HepG2 (cell line): ENCODE measurements around the gene DYRK2. TPM values are rescaled to one million over a fixed set of nuclear protein-coding genes. Genes with fewer than 3 reads are reported as not detected.

Experiments used
- ATAC-seq: fragments of 200-7000 bp; cut with Tn5 transposase; 3 replicates; pipeline ENCODE4 v1.9.1; 2020; ENCODE audit warnings: mild to moderate bottlenecking, moderate library complexity
- BruUV-seq: library from RNA; stranded (reverse); fragments of 400-500 nt; replicated peaks from 2 replicates; lab custom pipeline; 2021; lab: Mats Ljungman, UMichigan
- CTCF ChIA-PET: fragments of 300-600 bp; formaldehyde crosslinking; extraction: SDS; loops from one replicate; lab custom pipeline; 2021; ENCODE audit warnings: low total read pairs, inconsistent platforms, low intra/inter-chr PET ratio; lab: Yijun Ruan, JAX
- POLR2A ChIA-PET: fragments of 350-600 bp; sonication (Branson Sonifier 250); formaldehyde crosslinking; loops from one replicate; lab custom pipeline; 2020; ENCODE audit warnings: antibody characterized with exemption, inconsistent platforms; lab: Yijun Ruan, JAX
- DNase-seq: peaks from one replicate; pipeline ENCODE4 v3.0.0-alpha.2; 2015; ENCODE audit warnings: low spot score
- FAIRE-seq: peaks from 3 replicates; lab custom pipeline; 2011; peaks lifted over from hg19 to GRCh38; lab: Jason Lieb, UNC
- H2AFZ ChIP-seq: one replicate; pipeline ENCODE4 v1.6.1; 2011; ENCODE audit warnings: low read length, inconsistent platforms
- H3K27ac ChIP-seq: fragments of 300-600 bp; 3 replicates; pipeline ENCODE4 v1.8.0; 2011; ENCODE audit warnings: mixed run types, mild to moderate bottlenecking, mixed read lengths, low read length, inconsistent platforms; ENCODE audit not compliant: insufficient read depth; ENCODE audit errors: extremely low read length
- H3K27me3 ChIP-seq, 2 experiments: fragments of 200-600 bp in 1 of 2; 2 replicates in 1 of 2; 3 replicates in 1 of 2; pipeline versions ENCODE4 v1.6.0 to v1.8.0; 2011; ENCODE audit warnings: low read length in 2 of 2, mild to moderate bottlenecking in 2 of 2, moderate library complexity in 2 of 2, inconsistent platforms in 1 of 2; ENCODE audit not compliant: insufficient read depth in 2 of 2, control insufficient read depth in 1 of 2
- H3K36me3 ChIP-seq, 2 experiments: fragments of 200-600 bp in 1 of 2; replicated peaks in 1 of 2; 2 replicates in 1 of 2; 3 replicates in 1 of 2; pipeline versions ENCODE4 v1.5.1 to v1.8.0; 2011; ENCODE audit warnings: low read length in 2 of 2, inconsistent platforms in 1 of 2; ENCODE audit not compliant: insufficient read depth in 2 of 2, control insufficient read depth in 1 of 2
- H3K4me1 ChIP-seq: 2 replicates; pipeline ENCODE4 v1.5.1; 2012; ENCODE audit warnings: low read length, inconsistent platforms; ENCODE audit not compliant: insufficient read depth
- H3K4me2 ChIP-seq: 2 replicates; pipeline ENCODE4 v1.6.0; 2011; ENCODE audit warnings: low read depth, low read length, inconsistent platforms
- H3K4me3 ChIP-seq, 3 experiments: fragments of 200-600 bp in 1 of 3; sonication (generic), shearing (Covaris generic) in 1 of 3; replicated peaks in 1 of 3; 2 replicates each; pipeline ENCODE4 v1.5.1; 2011 to 2016; ENCODE audit warnings: low read length in 3 of 3, inconsistent platforms in 2 of 3, low read depth in 2 of 3, mild to moderate bottlenecking in 2 of 3, control low read depth in 1 of 3, mixed read lengths in 1 of 3; ENCODE audit not compliant: insufficient read depth in 1 of 3
- H3K79me2 ChIP-seq: one replicate; pipeline ENCODE4 v1.6.1; 2011; ENCODE audit warnings: low read length, inconsistent platforms; ENCODE audit not compliant: insufficient read depth
- H3K9ac ChIP-seq: 2 replicates; pipeline ENCODE4 v1.6.0; 2011; ENCODE audit warnings: mild to moderate bottlenecking, low read depth, low read length, inconsistent platforms; ENCODE audit not compliant: insufficient read depth
- H3K9me3 ChIP-seq: 2 replicates; pipeline ENCODE4 v1.5.1; 2012; ENCODE audit warnings: mild to moderate bottlenecking, low read length
- H4K20me1 ChIP-seq: 2 replicates; pipeline ENCODE4 v1.6.0; 2011; ENCODE audit warnings: inconsistent platforms, mild to moderate bottlenecking, low read length, moderate library complexity; ENCODE audit not compliant: insufficient read depth
- JUND ChIP-seq: sonication (generic); formaldehyde crosslinking; IDR thresholded peaks from 2 replicates; pipeline ENCODE4 v1.8.0; 2022; ENCODE audit warnings: mild to moderate bottlenecking, missing genetic modification reagents
- ZBTB7A ChIP-seq: sonication (generic); formaldehyde crosslinking; IDR thresholded peaks from 2 replicates; pipeline ENCODE4 v1.8.0; 2022; ENCODE audit warnings: mild to moderate bottlenecking, missing genetic modification reagents
- WGBS: methylation state at CpG from one replicate; pipeline ENCODE4 v1.1.6; 2017; ENCODE audit warnings: low lambda C conversion rate; 5-methylcytosine and 5-hydroxymethylcytosine counted together
- in situ Hi-C: cut with HindIII; loops from 2 replicates; pipeline ENCODE4 v1.10.0; 2017; ENCODE audit warnings: low pct_unique_long_range_greater_than_20kb; ENCODE audit not compliant: extremely low pct_ligation_motif_present
- intact Hi-C: fragments of 100-400 bp; cut with micrococcal nuclease; formaldehyde crosslinking; loops from one replicate; pipeline ENCODE4 v1.10.0; 2022; ENCODE audit not compliant: unreplicated experiment
- polyA plus RNA-seq, 8 experiments: library from polyadenylated mRNA; depleted of rRNA in 3 of 8; stranded (reverse) in 7 of 8; unstranded in 1 of 8; fragments of >200 nt; fragmentation: Illumina TruSeq in 4 of 8; extraction: Trizol in 4 of 8; gene quantifications; 2 replicates each; pipeline versions ENCODE4 v1.2.1 to v1.2.3, GENCODE V29; 2011 to 2016; ENCODE audit warnings: low read depth in 4 of 8, missing spikeins in 1 of 8, mixed read lengths in 1 of 8; ENCODE audit not compliant: insufficient read depth in 1 of 8
- total RNA-seq, 5 experiments: library from RNA; depleted of rRNA; stranded (reverse); fragments of >200 nt; fragmentation: Illumina TruSeq; extraction: Trizol; gene quantifications; 2 replicates each; pipeline ENCODE4 v1.2.3, GENCODE V29; 2016; ENCODE audit warnings: low read depth in 1 of 5
- TF ChIP-seq, protein P1 (sequence below): sonication (generic); formaldehyde crosslinking; IDR thresholded peaks from 2 replicates; pipeline ENCODE4 v1.4.0; 2020; ENCODE audit warnings: mild to moderate bottlenecking, missing genetic modification reagents

Gene DYRK2
- total and polyA plus RNA-seq, 2 of the 13 experiments (the other 11 are each of a cell fraction or from before 2014, with no cell fraction given): 8.2 to 11.5 TPM

DNA sequence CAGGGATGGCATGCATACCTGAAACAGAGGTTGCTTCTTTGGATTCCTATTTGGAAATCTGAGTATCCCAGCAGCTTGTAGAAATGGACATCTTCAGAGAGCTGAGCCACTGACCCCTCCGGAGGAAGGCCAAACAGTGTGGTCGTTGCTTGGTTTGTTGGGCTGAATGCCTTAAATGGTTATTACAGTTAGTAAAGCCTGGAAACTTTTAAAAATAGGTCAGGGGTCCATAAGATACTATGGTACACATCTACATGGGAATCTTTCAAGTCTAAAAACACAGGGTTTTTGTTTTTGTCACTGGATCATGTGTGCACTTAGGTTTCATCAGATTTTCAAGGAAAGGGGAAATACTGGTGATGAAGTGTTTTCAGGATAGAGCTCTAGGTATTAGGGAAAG is 7.7 kb downstream of the DYRK2 start:
- BruUV-seq: no TSS peak
- ChIA-PET CTCF (no interaction called here), POLR2A (no interaction called here)
- in situ Hi-C loops (no loop called here), intact Hi-C loops (no loop called here)
- TF ChIP-seq, protein P1, sequence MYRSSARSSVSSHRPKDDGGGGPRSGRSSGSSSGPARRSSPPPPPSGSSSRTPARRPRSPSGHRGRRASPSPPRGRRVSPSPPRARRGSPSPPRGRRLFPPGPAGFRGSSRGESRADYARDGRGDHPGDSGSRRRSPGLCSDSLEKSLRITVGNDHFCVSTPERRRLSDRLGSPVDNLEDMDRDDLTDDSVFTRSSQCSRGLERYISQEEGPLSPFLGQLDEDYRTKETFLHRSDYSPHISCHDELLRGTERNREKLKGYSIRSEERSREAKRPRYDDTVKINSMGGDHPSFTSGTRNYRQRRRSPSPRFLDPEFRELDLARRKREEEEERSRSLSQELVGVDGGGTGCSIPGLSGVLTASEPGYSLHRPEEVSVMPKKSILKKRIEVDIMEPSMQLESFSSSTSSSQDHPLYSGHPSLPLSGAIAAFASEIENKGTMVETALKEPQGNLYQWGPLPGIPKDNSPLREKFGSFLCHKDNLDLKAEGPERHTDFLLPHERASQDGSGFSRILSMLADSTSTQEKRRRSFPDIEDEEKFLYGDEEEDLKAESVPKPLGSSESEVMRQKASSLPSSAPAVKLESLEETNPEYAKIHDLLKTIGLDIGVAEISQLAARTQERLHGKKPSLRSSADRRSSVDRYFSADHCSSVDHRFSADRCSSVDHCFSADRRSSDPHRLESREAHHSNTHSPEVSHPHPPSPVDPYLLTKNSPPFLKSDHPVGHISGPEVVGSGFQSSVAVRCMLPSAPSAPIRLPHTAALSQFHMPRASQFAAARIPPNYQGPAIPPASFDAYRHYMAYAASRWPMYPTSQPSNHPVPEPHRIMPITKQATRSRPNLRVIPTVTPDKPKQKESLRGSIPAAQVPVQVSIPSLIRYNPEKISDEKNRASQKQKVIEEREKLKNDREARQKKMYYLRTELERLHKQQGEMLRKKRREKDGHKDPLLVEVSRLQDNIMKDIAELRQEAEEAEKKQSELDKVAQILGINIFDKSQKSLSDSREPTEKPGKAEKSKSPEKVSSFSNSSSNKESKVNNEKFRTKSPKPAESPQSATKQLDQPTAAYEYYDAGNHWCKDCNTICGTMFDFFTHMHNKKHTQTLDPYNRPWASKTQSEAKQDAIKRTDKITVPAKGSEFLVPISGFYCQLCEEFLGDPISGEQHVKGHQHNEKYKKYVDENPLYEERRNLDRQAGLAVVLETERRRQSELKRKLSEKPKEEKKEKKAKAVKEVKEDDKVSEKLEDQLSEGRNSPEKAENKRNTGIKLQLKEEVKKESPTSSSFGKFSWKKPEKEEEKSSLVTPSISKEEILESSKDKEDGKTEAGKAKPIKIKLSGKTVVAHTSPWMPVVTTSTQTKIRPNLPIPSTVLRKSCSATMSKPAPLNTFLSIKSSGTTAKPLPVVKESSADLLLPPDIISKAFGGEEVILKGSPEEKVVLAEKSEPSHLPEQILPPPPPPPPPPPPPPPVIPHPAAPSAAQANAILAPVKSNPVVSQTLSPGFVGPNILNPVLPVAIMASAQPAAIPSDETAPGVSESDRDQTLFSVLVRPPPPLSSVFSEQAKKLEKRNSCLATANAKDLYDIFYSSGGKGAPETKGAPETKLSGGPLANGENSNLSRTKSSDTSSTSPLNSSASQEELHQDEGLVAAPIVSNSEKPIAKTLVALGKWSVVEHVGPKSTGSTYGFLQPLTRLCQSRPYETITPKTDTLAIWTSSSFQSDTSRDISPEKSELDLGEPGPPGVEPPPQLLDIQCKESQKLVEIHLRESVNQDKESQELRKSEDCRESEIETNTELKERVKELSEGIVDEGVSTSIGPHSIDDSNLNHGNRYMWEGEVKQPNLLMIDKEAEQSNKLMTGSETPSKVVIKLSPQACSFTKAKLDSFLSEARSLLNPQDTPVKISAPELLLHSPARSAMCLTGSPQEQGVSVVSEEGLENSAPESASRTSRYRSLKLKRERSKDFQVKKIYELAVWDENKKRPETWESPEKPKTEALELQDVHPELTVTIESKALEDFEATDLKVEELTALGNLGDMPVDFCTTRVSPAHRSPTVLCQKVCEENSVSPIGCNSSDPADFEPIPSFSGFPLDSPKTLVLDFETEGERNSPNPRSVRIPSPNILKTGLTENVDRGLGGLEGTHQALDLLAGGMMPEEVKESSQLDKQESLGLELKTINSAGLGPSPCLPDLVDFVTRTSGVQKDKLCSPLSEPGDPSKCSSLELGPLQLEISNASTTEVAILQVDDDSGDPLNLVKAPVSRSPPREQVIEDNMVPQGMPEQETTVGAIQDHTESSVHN (CRISPR knock-in tag): no peak
- TF ChIP-seq JUND (CRISPR knock-in tag): no peak
- no peak for TF ChIP-seq ZBTB7A
- Histone ChIP-seq H3K4me3 (no peak overlapping the region), H3K36me3 (peaks cover 11 to 28% of the 10 kb centered on the region in 2 experiments), H3K4me1 (peaks cover 6% of the 10 kb centered on the region), H2AFZ (no peak overlapping the region), H3K9ac (no peak overlapping the region), H3K79me2 (peaks cover 40% of the 10 kb centered on the region), H3K27me3 (no peaks in the 10 kb centered on the region), H3K27ac (no peak overlapping the region), H4K20me1 (peaks cover 6% of the 10 kb centered on the region; the same call in 1 of the 2 replicates), H3K4me2 (no peak overlapping the region), H3K9me3 (no peaks in the 10 kb centered on the region)
- no peak for DNase-seq
- no peak for FAIRE-seq
- 100% methylated on average over 2 of the region's 2 CpGs for WGBS
- ATAC-seq: no peak
